ENCODE measurements around the gene FLRT1.

Gene FLRT1

GRCh38 chr11:64035576-64035975, at the start of gene FLRT1:
TSS of gene FLRT1 (plus strand) at chr11:64035931. CDS start at chr11:64116268, 80,337 bp downstream.
- H3K4me2 ChIP-seq: peak within 1 kb of the TSS; percentile 82 to 100 (median 99)
- H3K9me3 ChIP-seq (replicated peaks in 1 of 11): no peaks in the 10 kb centered on the region
- H3K4me3 ChIP-seq: peak within 1 kb of the TSS; percentile 53 to 75 (median 69)
- TF ChIP-seq Cebpa-rat (IDR thresholded peaks at IDR 0.05): no peak
- peaks cover 16 to 82% (median 64%) of the 10 kb centered on the region in 10 experiments for H3K4me1 ChIP-seq
- H3K9ac ChIP-seq: peak within 1 kb of the TSS; percentile 60 to 84 (median 75)
- peaks cover 11 to 56% (median 16%) of the 10 kb centered on the region in 11 experiments; a peak in 20 of 22 replicates for H3K27me3 ChIP-seq
- H4K20me1 ChIP-seq: peaks cover 27 to 90% (median 69%) of the 10 kb centered on the region in 11 experiments; a peak in 20 of 22 replicates
- H3K36me3 ChIP-seq: no peaks in the 10 kb centered on the region
- H3K27ac ChIP-seq: peak within 1 kb of the TSS in 8 of 11 experiments; percentile 42 to 69 (median 56); a peak in 17 of 22 replicates

DNA sequence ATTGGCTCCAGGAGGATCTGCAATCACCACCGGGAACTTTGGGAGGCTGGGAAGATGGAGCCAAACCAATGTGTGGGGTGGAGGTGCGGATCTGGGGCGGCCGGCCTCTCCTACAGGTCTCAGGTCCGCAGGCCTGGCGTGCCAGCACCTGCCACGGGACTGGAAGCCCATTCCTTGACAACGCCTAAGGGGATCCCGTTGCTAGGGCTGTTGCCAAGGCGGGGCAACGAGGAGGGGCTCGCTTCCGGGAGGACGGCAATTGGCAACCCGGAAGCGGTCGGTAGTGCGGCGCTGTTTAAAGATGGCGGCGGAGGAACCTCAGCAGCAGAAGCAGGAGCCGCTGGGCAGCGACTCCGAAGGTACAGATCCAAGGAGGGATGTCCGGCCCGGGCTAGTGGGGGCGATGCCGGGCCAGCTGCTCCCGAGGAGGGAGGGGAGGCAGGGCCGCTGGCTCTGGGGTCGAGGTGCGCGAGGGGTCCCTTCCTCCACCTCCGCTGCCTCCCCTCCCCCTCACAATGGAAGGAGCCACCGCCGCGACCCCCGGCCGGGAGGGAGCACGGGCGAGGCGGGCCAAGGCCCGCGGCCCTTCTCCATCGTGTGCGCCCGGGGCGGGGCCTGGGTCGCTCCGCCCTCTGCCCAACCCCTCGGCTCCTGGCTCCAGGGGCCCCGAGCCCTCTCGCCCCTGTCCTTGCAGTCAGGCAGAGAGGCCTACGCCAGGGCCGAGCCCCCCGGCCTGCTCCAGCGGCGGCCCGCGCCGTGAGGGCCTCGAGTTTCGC, 49.4 kb upstream of the FLRT1 start, which contains the start of gene OTUB1:
Gene OTUB1, plus strand, starts transcription at position 283 of the 776 bp plus-strand sequence. Its CDS starts 19 bp downstream, at position 302.
- Histone ChIP-seq H3K4me1 (peaks cover 40 to 66% (median 61%) of the 10 kb centered on the region in 10 experiments), H4K20me1 (peaks cover 22 to 67% (median 56%) of the 10 kb centered on the region in 11 experiments; a peak in 21 of 22 replicates), H3K27me3 (no peaks in the 10 kb centered on the region), H3K27ac (peak within 1 kb of the TSS; percentile 93 to 98 (median 96)), H3K4me2 (peak within 1 kb of the TSS; percentile 81 to 98 (median 95)), H3K4me3 (peak within 1 kb of the TSS; percentile 85 to 99 (median 92)), H3K9me3 (replicated peaks in 1 of 11) (no peaks in the 10 kb centered on the region), H3K9ac (peak within 1 kb of the TSS; percentile 93 to 98 (median 96)), H3K36me3 (peaks cover 31 to 40% (median 35%) of the 10 kb centered on the region in 11 experiments)
- TF ChIP-seq Cebpa-rat (IDR thresholded peaks at IDR 0.05): no peak

DNA sequence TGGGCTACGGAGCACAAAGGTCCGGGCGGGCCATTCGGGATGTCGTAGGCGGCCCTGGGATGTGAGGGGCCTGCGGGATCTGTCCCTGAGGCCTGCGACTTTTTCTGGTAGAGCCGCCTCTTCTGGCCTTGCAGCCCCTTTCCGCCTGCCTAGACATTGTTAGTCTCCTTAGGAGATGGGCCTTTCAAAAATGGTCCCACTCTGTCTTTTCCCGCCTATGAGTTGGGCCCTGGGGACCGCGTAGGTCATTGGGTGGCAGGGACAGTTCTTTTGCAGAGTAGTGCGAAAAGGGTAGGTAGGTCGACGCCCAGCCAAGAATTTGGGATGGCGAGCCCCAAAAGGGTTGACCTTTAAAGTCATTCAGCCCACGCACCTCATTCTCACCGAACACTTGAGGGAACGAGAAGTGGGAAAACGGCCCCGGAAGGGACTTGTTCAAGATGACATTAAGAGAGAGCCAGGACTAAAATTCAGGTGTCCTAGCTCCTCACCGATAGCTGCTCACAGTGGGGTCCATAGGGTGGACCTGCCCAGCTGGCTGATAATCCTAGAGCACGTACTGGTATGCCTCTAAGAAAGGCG, 48.7 kb upstream of the FLRT1 start:
- no peak for TF ChIP-seq Cebpa-rat (IDR thresholded peaks at IDR 0.05)
- Histone ChIP-seq H3K27ac (peak overlapping the region; percentile 93 to 98 (median 96)), H4K20me1 (peaks cover 29 to 70% (median 60%) of the 10 kb centered on the region in 11 experiments; a peak in 21 of 22 replicates)

GRCh38 chr11:63991558-63991957, 44.2 kb upstream of the FLRT1 start:
- Histone ChIP-seq H3K9me3 (replicated peaks in 1 of 11) (no peaks in the 10 kb centered on the region), H3K36me3 (peaks cover 61 to 88% (median 81%) of the 10 kb centered on the region in 11 experiments), H3K4me2 (no peak overlapping the region), H3K27ac (no peak overlapping the region), H3K27me3 (no peaks in the 10 kb centered on the region), H3K9ac (0 out of 22 replicates have a peak overlapping the region, but pooled peaks of 1 of the 11 experiments have one; percentile 0), H4K20me1 (peaks cover 54 to 99% (median 94%) of the 10 kb centered on the region in 11 experiments), H3K4me3 (no peak overlapping the region), H3K4me1 (peaks cover 38 to 58% (median 50%) of the 10 kb centered on the region in 10 experiments)
- no peak for TF ChIP-seq Cebpa-rat (IDR thresholded peaks at IDR 0.05)

More for the DNA sequence above, 48.7 kb upstream of the FLRT1 start:
- H3K4me1 ChIP-seq: peaks cover 33 to 63% (median 56%) of the 10 kb centered on the region in 10 experiments
- H3K9me3 ChIP-seq (replicated peaks in 1 of 11): no peaks in the 10 kb centered on the region
- no peaks in the 10 kb centered on the region for H3K27me3 ChIP-seq
- peak overlapping the region; percentile 85 to 99 (median 92) for H3K4me3 ChIP-seq
- peak overlapping the region; percentile 81 to 98 (median 95) for H3K4me2 ChIP-seq
- H3K9ac ChIP-seq: peak overlapping the region; percentile 93 to 98 (median 96)
- H3K36me3 ChIP-seq: peaks cover 37 to 46% (median 42%) of the 10 kb centered on the region in 11 experiments

DNA sequence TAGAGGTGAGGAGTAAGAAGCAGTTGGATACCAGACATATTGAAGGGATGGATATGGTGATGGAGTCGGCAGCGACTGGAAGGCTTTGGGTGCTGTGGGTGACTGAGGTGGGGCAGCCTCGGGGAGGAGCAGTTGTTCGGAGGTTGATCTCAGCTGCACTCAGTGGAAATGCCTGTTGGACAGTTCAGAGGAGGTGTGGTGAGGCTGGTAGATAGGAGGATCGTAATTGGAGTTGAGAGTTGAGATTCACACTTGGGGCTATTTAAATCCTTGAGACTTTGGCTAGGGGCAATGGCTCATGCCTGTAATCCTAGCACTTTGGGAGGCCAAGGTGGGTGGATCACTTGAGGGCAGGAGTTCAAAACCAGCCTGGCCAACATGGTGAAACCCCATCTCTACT, 42.6 kb upstream of the FLRT1 start:
- peak overlapping the region in 7 of 11 experiments; percentile 2 to 60 (median 54); a peak in 9 of 22 replicates for H3K4me2 ChIP-seq
- no peaks in the 10 kb centered on the region for H3K27me3 ChIP-seq
- no peak overlapping the region for H3K4me3 ChIP-seq
- no peak overlapping the region for H3K27ac ChIP-seq
- H4K20me1 ChIP-seq: peaks cover 65 to 99% (median 94%) of the 10 kb centered on the region in 11 experiments
- TF ChIP-seq Cebpa-rat (IDR thresholded peaks at IDR 0.05): no peak
- no peaks in the 10 kb centered on the region for H3K9me3 ChIP-seq (replicated peaks in 1 of 11)
- H3K4me1 ChIP-seq: peaks cover 38 to 58% (median 52%) of the 10 kb centered on the region in 10 experiments
- H3K9ac ChIP-seq: no peak overlapping the region; a peak in 1 of 22 replicates
- peaks cover 76 to 97% (median 91%) of the 10 kb centered on the region in 11 experiments for H3K36me3 ChIP-seq

DNA sequence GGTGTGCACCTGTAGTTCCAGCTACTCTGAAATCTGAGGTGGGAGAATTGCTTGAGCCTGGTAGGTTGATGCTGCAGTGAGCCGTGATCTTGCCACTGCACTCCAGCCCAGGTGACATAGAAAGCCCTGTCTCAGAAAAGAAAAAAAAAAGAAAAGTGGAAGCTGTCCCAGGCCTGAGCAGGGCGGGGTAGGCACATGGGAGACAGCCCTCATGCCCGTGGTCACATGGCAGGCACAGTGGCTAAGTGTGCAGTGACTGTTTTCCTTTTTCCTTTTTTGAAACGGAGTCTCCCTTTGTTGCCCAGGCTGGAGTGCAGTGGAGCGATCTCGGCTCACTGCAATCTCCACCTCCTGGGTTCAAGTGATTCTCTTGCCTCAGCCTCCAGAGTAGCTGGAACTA, 41.7 kb upstream of the FLRT1 start:
- Histone ChIP-seq H3K9me3 (replicated peaks in 1 of 11) (no peaks in the 10 kb centered on the region), H3K4me2 (peak overlapping the region; percentile 26 to 82 (median 57)), H3K27ac (no peak overlapping the region), H3K36me3 (peaks cover 74 to 97% (median 89%) of the 10 kb centered on the region in 11 experiments), H3K9ac (peak overlapping the region in 3 of 11 experiments; percentile 12 to 21 (median 15); a peak in 3 of 22 replicates), H3K4me3 (no peak overlapping the region), H3K27me3 (peaks cover 0 to 1% (median 0%) of the 10 kb centered on the region in 11 experiments; a peak in 4 of 22 replicates), H4K20me1 (peaks cover 67 to 99% (median 94%) of the 10 kb centered on the region in 11 experiments), H3K4me1 (peaks cover 43 to 60% (median 55%) of the 10 kb centered on the region in 10 experiments)
- no peak for TF ChIP-seq Cebpa-rat (IDR thresholded peaks at IDR 0.05)

DNA sequence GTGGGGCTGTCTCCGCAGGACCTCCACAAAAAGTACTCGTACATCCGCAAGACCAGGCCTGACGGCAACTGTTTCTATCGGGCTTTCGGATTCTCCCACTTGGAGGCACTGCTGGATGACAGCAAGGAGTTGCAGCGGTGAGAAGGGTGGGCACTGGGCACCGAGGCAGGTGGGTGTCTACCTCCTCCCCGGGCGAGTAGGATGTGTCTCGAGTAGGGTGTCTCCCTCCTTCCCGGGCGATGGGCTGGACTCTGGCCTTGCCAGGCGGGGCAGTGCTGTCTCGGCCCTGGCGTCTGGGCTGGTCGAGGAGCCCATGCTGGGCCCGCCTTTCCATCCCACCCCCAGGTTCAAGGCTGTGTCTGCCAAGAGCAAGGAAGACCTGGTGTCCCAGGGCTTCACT, 39.2 kb upstream of the FLRT1 start:
- Histone ChIP-seq H3K27ac (no peak overlapping the region), H3K4me3 (no peak overlapping the region), H3K36me3 (peaks cover 52 to 75% (median 65%) of the 10 kb centered on the region in 11 experiments), H3K9me3 (replicated peaks in 1 of 11) (no peaks in the 10 kb centered on the region), H3K4me1 (peaks cover 64 to 83% (median 77%) of the 10 kb centered on the region in 10 experiments), H3K27me3 (peaks cover 0 to 18% (median 12%) of the 10 kb centered on the region in 11 experiments; a peak in 16 of 22 replicates), H3K4me2 (peak overlapping the region in 6 of 11 experiments; percentile 77 to 97 (median 94); a peak in 8 of 22 replicates), H3K9ac (0 out of 22 replicates have a peak overlapping the region, but pooled peaks of 1 of the 11 experiments have one; percentile 13), H4K20me1 (peaks cover 67 to 99% (median 98%) of the 10 kb centered on the region in 11 experiments)
- no peak for TF ChIP-seq Cebpa-rat (IDR thresholded peaks at IDR 0.05)

- peak overlapping the region in 10 of 11 experiments; percentile 77 to 97 (median 91); a peak in 18 of 22 replicates for H3K4me2 ChIP-seq
- H3K36me3 ChIP-seq: peaks cover 45 to 68% (median 59%) of the 10 kb centered on the region in 11 experiments
- no peak for TF ChIP-seq Cebpa-rat (IDR thresholded peaks at IDR 0.05)
- H3K27ac ChIP-seq: no peak overlapping the region
- peaks cover 61 to 99% (median 97%) of the 10 kb centered on the region in 11 experiments for H4K20me1 ChIP-seq
- 0 out of 20 replicates have a peak overlapping the region, but pooled peaks of 1 of the 10 experiments have one; percentile 19 for H3K4me3 ChIP-seq
- peaks cover 0 to 23% (median 12%) of the 10 kb centered on the region in 11 experiments; a peak in 16 of 22 replicates for H3K27me3 ChIP-seq
- H3K9ac ChIP-seq: peak overlapping the region in 2 of 11 experiments; percentile 4 to 19; a peak in 1 of 22 replicates
- no peaks in the 10 kb centered on the region for H3K9me3 ChIP-seq (replicated peaks in 1 of 11)
- peaks cover 71 to 87% (median 84%) of the 10 kb centered on the region in 10 experiments for H3K4me1 ChIP-seq
Observed at GRCh38 chr11:63997104-63997700, 38.5 kb upstream of the FLRT1 start.

Measured in BLaER1 treated with 17β-estradiol and CSF1 and Interleukin-3, amounts not matched to agents 10 nM and 100 nM (cell line).